A172 (cell line): ENCODE data around the gene TLX2. TPM values are rescaled to one million over a fixed set of nuclear protein-coding genes. Genes with fewer than 3 reads are reported as not detected.
A peak's percentile ranks its signal among the peaks of the same experiment; 100 is the strongest.

Experiments used
- DNase-seq: peaks from one replicate; pipeline ENCODE4 v3.0.0-alpha.2; 2015; ENCODE audit warnings: low spot score
- total RNA-seq: library from RNA; depleted of rRNA; stranded (reverse); fragments of >200 nt; shearing (Covaris generic); gene quantifications from 2 replicates; pipeline ENCODE4 v1.2.3, GENCODE V29; 2014

The TLX2 gene
- total RNA-seq, 1 experiment from 2014 or later = 0.90 TPM

GRCh38 chr2:74496997-74497776 lies 17.1 kb upstream of the TLX2 start:
- DNase-seq = no peak

DNA sequence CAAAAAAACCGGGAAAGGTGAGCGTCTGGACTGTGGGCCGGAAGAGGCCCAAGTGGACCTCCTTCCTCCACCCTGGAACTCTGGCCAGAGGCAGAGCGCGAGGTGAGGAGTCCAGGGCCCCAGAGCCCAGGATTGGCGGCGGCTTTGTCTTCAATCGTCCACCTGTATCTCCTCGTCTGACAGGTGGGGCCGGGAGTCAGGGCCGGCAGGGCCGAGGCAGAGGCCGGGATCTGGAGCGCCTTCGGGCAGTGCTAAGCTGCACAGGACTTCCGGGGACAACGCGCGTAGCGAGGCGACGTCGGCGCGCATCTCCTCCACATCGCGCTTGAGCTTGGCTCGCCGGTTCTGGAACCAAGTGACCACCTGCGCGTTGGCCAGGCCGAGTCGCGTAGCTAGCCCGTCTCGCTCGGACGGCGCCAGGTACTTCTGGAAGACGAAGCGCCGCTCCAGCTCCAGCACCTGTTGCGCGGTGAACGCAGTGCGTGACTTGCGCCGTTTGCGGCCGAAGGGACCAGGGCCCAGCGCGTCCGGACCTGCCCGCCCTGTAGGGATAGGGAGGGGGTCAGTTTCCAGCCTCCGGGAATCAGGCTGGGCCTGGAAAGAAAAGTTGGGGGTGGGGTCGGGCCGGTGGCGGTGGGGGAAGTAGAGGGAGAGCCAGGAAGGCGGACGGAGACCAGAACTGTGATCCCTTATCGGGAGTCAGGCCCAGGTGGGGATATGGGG lies 16.3 kb upstream of the TLX2 start:
- DNase-seq = no peak

- DNase-seq = no peak
Measured at GRCh38 chr2:74498500-74499266, 15.6 kb upstream of the TLX2 start.

GRCh38 chr2:74499267-74499939 lies 14.8 kb upstream of the TLX2 start, which contains the start of gene LBX2:
Gene LBX2 (minus strand): TSS chr2:74499603. CDS start chr2:74499537, 66 bp downstream.
- DNase-seq = no peak

GRCh38 chr2:74499940-74500577 lies 14.2 kb upstream of the TLX2 start:
- DNase-seq = no peak

DNA sequence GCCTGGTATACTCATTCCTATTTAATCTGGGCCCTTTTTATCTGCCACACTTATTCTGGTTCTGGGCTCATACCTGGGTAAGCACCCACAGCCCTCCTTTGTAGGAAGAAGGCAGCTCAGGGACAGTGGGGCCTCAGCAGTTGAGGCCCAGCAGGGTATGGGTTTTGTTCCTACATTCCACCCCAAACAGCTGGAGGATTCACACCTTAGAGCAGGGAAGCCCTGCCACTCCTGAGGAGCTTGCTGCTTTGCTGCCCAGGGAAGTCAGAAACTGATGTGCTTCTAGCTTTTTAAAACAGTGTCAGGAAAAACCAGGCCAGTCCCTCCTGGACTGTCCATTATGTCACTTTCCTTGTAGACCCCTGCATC lies 13.7 kb upstream of the TLX2 start:
- DNase-seq = no peak

DNA sequence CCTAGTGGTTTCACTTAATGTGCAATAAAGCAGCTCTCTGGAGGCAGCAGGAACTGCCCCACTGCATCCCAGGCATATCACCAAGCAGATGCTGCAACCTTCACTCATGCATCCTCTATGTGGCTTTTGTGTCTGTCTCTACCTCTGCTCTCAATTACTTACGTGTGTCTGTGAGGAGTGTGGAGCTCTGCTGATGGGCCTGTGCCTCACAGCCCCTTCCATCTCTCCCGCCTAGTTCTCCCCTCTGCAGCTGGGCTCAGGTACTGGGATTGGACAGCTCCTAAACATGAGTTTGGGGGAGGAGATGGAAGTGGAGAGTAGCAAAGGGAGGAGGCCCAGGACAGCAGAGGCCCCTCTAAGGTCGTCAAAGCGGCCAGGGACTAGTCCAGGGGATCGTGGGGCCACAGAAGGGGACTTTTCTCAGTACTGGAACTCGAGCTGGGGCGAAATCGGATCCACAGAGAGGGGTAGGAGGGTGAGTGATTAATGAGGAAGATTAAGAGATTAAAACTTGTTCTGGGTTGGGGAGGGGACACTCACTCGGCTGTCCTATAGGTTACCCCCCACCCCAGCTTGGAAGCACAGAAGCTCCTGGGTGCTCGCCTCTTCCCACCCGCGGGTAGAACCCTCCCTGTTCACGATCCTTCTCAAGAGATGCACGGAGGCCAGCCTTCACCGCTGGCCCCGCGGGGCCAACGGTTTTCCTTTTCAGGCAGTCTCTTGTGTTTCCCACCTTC lies 12.7 kb upstream of the TLX2 start:
- DNase-seq = no peak

DNA sequence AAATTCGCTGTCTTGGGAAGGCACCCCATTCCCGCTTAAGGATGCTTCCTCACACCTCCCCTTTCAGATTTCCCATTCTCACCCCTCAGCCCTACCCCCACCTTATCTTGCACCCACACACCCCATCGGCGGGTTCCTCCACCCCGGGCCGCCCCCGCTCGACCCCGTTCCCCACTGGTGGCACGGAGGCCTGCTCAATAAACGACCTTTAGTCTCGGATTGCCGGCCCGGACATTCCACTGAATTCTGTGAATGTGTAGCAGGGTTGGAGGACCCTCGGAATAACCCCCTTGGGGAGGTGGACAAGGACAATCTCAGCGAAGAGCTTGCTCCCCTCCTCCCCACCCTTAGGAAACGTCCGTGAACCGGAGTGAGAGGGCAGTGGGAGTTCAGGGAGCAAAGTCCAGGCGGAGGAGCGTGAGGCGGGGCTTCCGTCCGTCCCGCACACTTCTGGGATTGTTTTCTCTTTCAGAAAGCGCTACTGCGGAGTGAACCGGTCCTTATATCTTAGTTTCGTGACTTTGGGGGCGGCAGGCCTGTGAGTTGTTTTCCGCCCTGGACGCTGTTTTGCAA lies 12.0 kb upstream of the TLX2 start:
- no peak for DNase-seq

DNA sequence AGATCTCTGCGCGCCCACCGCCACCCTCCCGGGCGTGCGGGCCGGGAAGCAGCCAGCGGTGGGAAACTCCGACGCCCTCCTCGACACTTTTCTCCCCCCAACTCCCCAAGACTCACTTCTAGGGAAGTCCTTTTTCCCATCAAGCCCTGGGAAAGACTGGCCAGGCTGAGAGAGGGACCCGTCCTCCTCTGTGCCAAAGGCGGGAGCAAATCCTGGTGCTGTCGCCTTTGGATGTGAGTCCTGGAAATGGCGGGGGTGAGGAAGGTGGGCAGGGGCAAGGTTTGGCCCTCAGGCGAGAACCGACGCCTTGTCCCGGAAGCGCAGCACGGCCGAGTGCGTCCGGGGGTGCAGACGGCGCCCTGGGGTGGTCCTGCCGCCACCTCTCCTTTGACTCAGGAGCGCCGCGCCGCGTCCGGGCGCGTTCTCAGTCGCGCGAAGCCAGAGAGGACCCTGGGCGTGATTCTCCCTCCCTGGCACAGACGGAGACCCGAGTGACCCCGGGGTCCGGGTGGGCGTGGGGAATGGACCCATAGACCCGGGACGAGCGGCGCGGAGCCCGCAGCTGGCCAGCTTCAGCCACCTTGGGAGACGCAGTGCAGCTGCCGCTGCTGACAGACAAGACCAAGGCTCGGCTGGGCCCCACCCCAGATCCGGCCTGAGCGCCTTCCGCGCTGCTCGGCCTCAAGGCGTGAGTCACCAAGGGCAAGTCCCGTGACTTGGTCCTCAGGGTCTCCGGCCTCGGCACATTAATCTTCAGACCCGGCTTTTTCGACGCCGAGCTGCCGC lies 11.3 kb upstream of the TLX2 start:
- DNase-seq = peak; percentile 42

GRCh38 chr2:74503506-74504475 lies 10.5 kb upstream of the TLX2 start:
- DNase-seq = no peak

- DNase-seq = no peak
Measured at GRCh38 chr2:74504591-74504990, 9.7 kb upstream of the TLX2 start.

DNA sequence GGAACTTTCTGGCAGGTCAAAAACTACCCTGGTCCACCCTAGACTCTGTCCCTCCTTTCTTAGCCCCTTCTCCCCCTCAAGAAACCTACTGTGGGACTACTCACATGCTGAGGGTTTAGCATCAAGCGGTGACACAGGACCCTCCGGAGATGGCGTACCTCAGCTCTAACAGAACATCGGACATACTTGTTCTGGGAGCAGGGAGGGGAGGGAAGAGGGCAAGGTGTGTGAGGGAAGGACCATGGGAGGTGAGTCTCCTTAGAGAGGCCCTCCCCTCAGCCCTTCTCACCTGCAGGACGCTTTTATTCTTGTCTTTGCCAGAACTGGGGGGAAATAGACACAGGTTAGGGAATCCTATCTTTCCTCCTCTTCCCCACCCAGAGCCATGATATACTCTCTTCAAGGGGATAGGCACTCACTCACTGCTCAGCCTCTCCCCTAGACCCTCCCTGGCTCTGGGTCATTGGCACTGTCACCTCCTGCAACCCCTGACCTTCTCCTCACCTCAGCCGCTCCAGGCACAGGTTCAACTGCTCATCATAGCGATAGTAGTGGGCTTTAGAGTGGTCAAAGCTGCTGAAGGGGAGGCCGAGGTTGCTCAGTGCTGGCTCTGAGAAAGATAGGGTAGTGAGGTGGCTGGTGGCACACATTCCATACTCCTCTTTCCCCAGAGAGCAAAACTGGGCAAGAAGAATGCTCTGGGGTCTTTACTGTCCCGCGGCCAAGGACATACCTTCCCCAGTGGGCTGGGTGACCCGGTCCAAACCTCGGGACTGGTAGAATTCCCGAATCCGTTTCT lies 8.6 kb upstream of the TLX2 start:
- DNase-seq = no peak

- peak; percentile 98 for DNase-seq
Measured at GRCh38 chr2:74507145-74507925, 6.9 kb upstream of the TLX2 start, which contains the start of gene PCGF1. Gene PCGF1 (minus strand): TSS chr2:74507695. CDS start chr2:74507668, 27 bp downstream.

DNA sequence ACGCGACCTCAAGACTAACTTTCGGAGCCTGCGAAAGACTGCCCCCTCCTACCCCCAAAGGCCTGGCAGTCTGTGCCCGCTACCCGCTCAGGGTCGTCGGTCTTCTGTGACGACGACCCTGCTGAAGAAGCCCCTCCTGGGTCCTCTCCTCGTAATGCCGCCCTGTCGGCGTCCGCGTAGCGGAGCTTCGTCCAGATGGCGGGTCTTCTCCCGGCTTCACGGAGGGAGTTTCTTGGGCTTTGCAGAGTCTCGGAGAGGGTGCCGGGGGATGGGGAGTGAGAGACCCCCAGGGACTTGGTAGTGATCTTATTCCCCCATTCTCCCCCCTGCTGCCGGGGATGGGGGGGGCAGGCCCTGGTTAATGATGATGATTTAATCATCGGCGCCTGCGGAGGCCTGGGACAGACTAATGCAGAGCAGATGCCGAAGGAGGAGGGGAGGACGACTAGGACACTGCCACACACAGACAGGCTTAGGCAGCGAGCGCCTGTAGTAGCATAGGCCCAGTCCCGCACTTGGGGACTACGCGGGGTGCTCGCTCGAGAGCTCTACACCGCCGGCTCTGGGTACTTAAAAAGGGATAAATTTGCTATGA lies 6.2 kb upstream of the TLX2 start:
- peak; percentile 44 for DNase-seq

DNA sequence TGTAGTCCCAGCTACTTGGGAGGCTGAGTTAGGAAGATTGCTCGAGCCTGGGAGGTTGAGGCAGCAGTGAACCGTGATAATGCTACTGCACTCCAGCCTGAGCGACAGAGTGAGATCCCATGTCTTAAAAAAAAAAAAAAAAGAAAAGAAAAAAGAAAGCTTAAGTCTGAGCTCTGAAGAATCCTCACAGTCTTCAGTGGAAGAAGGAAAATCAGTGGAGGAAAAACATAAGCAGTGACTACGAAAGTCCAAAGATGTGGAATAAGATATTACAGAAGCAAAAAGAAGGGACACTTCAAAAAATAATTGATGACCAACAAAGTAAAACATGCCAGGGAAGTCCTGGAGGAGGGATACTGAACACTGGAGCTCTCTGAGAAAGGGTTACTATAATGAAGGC lies 4.0 kb upstream of the TLX2 start:
- DNase-seq = no peak
